Dermis microvascular lymphatic vessel endothelial cell (primary cell): ENCODE results near the gene ARPC5L. TPM values are rescaled to one million over a fixed set of nuclear protein-coding genes. Genes with fewer than 3 reads are reported as not detected.

ENCODE experiments used
- DNase-seq, 2 donors: peaks; one replicate each; pipeline versions ENCODE4 v3.0.0 to v3.0.0-alpha.2; 2010; ENCODE audit warnings: low read depth in 2 of 2
- total RNA-seq: library from RNA; depleted of rRNA; stranded (reverse); fragments of >200 nt; gene quantifications from 2 replicates; pipeline ENCODE4 v1.2.1, GENCODE V29; 2014

ARPC5L gene
- total RNA-seq, 1 donor from 2014 or later, result 13.7 TPM

DNA sequence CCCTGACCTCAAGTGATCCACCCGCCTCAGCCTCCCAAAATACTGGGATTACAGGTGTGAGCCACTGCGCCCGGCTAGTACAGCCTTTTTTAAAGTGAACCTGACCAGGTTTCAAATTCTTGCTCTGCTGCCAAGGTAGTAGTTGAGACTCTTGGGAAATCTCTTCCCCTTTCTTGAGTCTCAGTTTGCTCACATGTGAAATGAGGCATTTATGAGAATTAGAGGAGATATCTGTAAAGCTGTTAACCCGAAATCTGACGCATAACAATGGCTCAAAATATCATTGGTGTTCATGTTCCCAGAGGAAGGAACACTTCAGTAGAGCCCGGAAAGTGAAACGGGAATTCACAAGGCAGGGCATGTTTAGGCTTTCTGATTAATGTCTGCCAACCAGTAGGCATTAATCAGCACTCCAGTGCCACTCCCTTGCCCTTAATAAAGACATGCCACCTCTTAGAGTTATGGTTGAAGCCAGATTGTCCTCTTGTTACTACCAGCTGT is 1.5 kb downstream of the ARPC5L start:
- DNase-seq, result peak in 1 of 2 donors; percentile 34

DNA sequence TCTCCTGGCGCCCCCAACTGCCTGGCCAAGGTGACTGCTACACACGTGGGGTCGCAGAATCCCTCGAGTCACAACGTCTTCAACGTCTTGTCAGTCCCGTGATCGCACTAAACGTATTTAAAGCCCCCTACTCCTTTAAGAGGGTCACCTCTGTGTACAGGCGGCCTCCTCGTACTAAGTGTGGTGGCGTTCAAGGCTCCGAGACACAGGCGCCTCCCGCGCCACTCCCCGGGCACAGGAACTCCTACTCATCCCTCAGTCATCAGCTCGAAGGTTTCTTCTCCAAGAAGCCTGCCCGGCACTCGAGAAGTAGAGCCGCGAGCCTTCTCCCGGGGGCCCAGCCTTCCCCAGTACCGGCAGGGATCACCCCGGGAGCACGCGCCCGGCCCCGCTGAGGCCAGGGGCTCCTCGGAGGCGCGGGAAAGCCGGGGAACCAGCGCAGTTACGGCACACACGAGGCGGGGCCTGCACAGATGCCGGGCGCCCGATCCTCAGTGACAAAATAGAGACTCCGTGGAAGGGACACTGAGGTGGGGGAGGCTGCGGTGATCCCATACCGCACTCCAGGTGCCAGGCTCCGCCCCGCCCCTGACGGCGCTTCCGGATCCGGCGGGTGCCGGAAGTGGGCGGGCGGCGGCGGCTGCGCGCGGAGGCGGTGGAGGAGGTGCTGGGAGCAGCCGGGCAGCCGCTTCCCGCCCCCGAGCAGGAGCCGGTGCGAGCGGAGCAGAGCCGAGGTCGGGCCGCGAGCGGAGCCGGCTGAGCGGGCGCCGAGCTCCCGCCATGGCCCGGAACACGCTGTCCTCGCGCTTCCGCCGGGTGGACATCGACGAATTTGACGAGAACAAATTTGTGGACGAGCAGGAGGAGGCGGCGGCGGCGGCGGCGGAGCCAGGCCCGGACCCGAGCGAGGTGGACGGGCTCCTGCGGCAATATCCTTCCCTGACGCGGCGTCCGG is 6.9 kb downstream of the ARPC5L start:
- DNase-seq, result peak; percentile 61 to 88

DNA sequence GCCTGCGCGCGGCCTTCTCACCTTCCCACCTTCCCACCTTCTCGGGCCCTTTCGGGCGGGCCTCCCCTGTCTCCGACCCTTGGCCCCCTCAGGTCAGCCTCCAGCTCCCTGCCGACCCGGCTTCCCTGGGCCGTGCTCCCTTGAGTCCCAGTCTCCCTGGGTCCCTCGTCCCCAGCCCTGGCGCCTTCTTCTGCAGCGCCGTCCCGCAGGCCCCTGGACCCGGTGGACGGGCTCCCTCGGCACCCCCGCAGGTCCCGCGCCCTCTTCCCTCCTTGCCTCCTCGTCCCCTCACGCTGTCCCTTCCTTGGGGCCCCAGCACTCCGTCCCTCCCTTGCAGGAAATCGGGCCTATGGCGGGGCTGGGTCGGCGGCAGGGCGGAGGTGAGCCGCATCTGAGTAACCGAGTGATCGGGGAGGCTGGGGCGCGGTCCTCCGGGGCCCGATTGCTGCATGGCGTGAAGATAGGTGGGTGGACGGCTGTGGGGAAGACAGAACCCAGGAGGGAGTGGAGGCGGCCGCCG is 7.6 kb downstream of the ARPC5L start:
- peak in 1 of 2 donors; percentile 29 for DNase-seq

DNA sequence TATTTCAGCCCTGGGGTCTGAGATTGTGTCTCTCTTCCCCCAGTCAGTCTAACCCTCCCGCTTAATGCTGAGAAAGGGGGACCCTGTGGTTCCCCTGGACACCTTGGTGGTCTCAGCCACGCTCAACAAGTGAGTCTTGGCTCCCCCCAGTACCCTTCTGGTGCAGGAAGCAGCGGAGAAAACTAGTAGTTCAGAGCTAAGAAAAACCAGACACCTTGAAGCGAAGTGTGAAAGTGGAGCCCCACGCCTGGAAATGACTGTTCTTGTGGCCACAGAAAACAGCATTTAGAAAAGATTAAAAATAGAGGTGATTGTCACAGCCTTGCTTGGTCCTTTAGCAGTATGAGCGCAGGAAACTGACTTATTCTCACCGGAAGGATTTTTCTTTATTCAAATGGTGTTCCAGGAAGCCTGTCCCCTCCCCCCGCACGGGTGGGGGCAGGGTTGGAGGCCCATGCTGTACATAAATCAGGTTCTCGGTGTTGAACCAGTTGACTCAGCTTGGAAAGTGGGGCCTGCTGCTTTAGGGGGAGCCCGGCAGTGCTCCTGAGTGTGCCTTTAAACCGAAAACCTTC is 8.1 kb downstream of the ARPC5L start:
- peak; percentile 65 to 83 for DNase-seq

DNA sequence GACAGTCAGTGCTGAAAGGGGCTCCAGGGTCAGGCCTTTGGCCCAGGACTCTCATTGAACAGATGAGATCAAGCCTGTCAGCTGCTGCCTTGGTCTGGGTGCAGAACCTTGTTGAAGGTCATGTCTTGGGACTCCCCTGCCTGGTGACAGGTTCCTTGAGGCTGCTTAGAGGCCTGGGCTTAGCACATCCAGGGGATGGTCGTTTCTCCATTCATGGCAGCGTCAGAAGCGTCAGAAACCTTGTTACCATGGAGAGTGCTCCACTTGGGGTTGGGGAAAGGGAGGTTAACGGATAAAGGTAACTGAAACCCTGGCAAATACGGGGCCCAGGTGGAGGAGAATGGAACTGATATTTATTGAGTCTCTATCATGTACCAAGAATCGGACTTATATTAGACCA is 8.8 kb downstream of the ARPC5L start:
- DNase-seq, result no peak

DNA sequence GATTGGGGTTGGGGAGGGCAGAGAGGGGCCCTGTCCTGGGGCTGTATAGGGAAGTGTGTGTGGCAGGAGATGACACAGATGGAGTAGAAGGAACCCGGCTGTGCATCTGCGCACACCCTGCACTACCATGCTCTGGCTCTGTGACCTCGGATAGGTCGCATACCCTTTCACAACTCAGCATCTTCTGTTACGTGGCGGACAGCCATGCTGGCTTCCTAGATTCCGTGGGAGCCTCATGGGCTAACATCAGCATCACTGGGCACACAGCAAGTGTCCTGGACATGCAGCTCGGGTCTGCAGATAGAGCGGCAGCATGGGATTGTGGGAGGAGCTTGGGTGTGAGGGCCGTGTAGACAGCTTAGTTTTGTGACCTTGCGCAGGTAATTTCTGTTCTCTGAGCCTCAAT is 9.2 kb downstream of the ARPC5L start:
- DNase-seq, result no peak

DNA sequence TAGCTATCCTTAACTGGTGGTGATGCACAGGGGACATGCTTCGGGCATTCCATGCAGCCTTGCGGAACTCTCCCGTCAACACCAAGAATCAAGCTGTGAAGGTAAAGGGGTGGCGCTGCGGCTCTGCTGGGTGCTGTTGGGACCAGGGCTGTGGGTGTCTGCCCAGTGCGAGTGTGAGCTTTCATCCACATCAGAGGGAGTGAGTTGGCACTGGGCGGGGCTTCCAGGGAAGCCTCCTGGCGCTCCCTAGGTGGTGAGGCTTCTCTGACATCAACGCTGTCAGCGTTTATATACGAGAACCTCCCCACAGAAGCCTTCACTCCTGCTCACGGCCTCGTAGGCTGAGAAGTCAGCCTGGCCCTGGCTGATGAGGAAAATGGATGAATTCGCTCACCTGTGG is 11.7 kb downstream of the ARPC5L start:
- DNase-seq, result no peak

DNA sequence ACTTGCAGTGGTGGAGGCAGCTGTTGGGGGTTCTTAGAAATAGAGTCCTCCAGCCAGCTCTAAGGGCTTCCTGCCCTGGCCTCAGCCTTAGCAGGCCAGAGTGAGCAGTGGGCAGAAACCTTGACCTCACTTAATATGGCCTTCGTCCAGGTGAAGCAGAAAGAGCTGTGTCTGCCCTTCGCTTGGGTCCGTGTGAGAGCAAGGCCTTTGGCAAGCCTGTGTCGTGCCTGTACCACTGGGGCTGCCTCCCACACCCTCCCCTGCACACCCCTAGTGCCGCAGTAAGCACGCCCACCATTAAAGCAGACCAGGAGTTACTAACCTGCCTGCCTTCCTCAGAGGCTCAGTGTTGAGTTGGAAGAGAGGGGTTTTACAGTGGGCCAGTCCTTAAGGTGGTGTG is 13.6 kb downstream of the ARPC5L start:
- no peak for DNase-seq

DNA sequence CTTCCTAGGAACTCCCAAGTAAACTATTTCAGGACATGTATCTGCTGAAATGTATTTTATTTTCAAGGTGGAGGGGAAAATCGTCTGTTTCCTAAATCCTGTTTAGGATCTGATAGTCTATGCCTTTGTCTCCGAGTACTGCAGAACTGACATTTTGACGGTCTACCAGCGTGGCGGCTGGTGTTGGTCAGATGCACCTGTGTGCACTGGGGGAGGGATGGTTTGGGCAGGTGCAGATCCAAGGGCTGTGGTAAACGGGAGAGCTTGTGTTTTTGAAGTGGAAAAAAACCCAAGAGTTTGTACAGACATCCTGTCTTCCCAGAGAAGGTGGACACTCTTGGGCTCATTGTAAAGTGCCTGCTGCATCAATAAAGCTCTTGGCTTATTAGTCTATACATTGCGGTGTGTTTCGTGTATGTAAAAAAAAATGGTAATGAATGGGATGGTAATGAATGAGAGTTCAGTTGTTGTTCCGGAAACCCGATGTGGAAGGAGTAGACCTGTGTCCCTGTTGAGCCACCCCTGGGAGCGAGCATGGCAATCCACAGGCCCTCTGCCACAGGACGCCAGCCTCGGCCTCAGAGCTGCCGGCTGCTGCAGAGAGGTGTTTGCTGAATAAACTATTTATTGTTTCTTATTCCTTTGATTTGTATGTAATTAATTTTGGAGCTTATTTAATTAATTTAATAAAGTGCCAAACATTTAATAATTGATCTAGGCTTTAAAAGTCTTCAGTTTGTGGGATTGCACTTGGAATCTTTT is 15.3 kb downstream of the ARPC5L start:
- DNase-seq, result no peak

DNA sequence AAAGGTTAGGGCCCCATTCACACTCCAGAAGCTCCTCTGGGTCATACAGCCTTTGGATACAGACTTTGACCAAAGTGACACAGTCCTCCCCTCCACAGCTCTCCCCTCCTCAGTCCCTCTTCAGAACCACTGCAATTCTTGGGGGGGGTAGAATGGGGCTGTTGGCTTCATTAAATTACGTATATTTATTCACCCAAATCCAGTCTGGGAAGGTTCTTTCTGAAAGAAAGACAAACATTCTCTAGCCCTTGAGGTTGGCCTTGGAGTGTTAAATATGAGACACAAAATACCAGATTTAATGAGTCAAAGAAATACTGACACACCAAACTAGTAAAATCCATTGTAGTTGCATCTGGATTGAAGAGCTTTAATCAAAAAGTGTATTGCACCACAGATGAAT is 16.1 kb downstream of the ARPC5L start:
- no peak for DNase-seq

DNA sequence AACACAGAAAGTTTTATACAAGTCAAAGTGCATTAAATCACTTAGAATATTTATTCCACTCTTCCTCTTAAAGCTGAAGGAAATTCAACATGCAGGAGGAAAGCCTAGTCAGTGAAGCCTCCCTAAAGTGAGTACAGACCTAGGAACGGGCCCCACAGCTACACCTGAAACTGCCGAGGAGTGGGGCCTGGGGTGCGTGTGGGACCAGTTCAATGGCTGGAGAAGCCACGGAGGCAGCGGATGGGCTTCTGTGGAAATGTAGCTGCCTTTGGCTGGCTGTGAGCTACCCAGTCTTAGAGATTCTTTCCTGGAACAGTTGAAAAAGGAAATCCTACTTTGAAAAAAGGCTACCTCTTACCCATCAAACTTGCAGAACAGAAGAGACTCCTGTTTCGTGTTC is 16.6 kb downstream of the ARPC5L start:
- no peak for DNase-seq

DNA sequence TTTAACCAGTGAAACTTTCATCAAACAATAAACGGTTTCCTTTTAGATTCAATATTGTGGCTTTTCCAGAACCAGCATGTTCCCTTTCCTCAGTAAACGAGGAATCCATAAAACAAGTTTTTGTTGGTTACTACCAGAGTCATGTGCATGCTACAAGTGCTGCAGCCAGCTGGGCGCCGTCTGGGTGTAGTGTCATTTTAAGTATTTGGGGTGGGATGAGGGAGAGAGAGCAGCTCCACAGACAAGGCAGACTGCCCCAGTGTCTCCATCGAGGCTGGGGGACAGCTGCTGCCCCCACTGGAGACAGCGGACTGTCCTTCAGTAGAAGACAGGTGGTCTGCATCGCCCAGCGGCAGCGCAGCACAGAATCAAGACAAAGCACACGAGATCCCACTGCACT is 17.3 kb downstream of the ARPC5L start:
- DNase-seq, result no peak

DNA sequence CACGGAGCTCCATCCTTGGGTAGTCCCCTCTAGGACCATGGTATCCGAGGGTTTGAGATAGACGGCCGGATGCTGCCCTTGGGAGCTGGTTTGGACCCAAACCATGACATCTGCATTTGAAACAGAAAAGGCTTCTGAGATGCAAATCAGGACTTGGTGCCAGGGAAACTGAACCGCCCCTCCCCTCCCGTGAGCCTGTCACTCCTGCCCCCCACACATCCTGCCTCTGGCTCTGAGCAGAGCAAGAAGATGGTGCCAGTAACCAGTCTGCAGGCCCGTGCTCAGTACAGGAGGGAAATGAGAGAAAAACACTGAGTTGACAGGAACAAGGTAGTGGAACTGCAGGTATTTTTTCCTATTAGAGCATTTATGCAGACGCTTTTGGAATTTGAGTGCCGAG is 18.6 kb downstream of the ARPC5L start:
- no peak for DNase-seq

DNA sequence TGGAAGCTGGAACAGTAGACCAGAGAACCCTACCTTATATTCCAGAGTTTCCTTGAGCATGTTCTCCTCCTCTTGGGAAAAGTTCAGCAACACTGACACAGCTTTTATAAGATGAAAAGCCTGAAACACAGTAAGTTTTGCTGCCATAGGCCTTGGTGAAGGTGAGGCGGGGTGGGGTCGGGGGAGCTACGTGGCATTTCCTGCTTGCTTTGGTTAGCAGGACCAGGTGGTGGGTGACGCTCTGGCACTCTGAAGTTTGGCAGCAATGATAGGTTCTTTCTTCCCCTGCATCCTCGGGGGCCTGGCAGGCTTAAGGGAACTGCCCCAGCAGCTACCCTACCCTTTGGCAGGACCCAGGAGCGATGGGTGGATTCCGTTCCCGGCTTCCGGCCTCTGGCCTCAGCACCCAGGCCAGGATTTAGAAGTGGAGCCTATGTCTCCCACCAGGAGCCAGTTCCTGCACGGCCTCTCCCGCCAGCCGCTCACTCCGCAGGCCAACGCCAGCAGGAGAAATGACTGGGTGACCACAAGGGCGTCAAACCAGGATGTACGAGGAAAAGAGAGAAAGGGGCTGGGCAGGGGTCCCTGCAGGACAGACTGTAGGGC is 19.3 kb downstream of the ARPC5L start:
- DNase-seq, result no peak

DNA sequence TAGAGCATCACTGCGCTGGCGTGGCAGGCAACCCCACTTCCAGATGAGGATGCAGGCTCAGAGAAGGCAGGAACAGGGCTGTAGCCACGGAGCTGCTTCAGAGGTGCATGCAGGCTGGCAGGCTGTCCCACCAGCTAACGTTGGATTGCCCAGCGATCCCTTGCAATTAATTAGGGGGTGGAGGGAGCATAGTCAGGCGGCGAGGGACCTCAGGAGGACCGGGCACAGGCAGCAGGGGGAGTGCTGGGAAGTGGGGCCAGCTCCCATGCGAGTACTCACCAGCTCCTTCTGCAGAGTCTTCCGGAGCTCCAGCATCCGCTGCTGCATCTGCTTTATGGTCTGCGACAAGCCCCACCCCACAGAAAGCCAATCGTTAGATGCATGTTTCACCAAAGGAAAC is 20.3 kb downstream of the ARPC5L start:
- no peak for DNase-seq

DNA sequence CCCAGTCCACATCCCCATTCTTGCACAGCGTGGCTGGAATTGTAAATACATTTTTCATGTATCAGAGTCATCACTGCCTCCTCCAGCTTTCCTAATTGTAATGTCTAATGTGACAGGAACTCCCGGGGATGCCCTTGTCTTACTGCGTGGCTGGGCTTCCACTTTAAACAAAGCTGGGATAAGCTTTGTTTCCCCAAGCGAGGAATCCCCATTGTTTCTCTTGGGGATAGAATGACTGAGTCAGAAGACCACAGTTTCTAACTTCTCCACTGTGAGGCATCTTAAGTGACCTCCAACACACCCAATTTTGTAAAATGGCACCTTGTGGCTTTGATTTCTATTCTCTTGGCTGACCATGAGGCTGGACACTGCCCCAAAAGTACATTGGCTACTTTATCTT is 22.4 kb downstream of the ARPC5L start:
- peak in 1 of 2 donors; percentile 23 for DNase-seq

DNA sequence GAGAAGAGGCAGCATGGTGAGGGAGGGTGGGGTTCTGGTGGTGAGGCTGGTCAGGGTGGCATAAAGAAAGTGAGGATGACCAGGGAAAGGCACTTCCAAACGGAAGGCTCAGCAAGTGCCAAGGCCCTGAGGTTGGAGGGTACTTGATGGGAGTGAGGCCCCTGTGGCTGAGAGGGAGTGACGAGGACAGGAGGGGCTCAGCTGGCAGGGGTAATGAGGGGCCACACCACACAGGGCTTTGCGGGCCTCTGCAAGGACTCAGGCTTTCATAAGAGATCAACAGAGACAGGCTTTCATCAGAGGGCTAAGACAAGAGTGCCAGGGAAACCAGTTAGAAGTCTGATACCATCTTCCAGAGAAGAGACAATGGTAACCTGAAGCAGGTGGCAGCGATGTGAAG is 23.6 kb downstream of the ARPC5L start:
- no peak for DNase-seq

DNA sequence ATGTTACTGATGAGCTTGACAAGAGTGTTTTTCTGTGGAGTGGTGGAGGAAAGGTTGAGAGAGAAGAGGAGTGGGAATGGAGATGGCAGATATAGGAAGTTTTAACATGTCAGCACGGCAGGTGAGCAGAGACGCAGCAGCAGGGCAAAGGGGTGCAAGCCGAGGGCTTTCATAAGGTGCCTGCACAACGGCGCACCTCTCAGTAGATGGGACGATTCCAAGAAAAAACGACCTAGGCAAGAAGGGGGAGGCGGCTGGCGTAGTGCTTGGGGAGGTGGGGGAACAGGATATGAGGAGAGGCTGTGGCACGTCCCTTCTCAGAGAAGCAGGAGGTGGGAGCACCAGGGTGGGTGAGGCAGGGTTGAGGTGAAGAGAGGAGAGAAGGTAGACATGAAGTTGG is 24.5 kb downstream of the ARPC5L start:
- DNase-seq, result no peak

DNA sequence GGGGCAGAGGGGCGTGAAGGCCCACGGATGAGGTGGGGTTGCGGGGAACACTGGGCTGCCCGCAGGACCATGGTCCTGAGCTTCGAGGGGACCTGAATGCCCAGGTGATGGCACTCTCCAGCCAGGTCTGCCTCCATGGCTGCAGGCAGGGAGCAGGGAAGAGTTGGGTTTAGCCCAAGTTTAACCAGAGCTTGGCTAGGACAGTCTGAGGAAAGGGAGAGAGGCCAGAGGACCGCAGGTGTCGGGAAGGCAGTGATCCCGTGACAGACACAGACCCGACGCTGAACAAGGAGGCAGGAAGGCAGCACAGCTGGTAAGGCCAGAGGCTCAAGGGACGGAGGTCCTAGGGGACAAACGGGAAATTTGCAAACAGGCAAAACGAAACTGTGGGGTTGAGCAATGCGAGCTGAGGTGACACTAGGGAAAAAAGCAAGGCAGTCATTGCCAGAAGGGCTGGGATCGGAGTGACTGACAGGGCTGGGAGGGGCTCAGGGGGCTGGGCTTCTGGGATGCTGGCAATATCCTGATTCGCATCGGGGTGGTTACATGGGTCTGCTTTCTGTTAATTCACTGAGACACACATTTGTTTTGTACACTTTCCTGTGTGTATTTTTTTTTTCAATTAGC is 25.0 kb downstream of the ARPC5L start:
- DNase-seq, result no peak

DNA sequence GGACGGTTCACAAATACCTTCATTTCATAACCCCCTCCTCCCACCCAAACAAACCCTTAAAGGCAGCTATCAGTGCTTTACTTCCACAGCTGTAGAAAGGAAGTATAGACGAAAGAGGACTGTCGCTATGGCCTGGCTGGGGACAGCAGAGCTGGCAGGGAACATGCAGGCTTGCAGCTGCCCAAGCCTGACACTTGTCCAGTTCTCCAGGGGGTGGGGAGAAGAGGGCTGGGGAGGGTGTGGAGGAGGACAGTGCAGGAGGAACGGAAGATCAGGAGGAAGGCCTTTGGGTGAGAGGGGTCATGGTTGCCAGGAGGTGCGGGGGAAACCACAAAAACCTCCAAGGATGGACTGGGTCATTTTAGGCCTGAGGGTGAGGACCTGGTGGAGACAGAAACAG is 25.9 kb downstream of the ARPC5L start:
- no peak for DNase-seq

DNA sequence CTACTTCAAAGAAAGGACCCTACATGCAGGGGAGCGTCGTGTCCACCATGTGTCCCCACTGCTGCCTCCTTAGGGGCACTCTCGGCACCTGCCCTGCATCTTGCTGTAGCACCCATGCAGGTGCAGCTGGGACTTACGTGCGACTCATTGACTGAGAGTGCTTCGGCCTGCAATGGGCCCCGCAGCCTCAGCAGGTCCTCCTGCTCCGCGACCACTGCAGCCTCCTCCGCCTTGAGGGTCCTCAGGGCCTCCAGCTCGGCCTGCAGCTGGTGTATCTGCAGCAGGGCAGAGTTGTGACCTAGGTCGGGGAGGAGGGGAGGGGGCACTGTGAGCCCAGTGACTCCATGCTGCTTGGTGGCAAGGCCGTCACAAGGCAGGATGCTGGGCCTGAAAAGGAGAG is 27.1 kb downstream of the ARPC5L start:
- DNase-seq, result no peak
